ENCODE measurements around the gene FLNB. TPM values are rescaled to one million over a fixed set of nuclear protein-coding genes. Genes with fewer than 3 reads are reported as not detected.

The FLNB gene
- polyA plus RNA-seq, 4 donors, result 137 to 335 (median 205) TPM

- Histone ChIP-seq H3K36me3 (ENCODE audit: control insufficient read depth in 3 of 3, insufficient read depth in 2 of 3, low read depth in 1 of 3, low read length in 3 of 3) (peaks cover 31 to 79% (median 42%) of the 10 kb centered on the region in 3 donors), H3K4me1 (ENCODE audit: control insufficient read depth in 3 of 3, insufficient read depth in 2 of 3, low read depth in 1 of 3, low read length in 2 of 3) (peaks cover 0 to 29% (median 0%) of the 10 kb centered on the region in 3 donors), H3K4me3 (ENCODE audit: low read depth in 1 of 3, low read length in 3 of 3) (no peak overlapping the region), H3K27ac (ENCODE audit: low read depth in 1 of 3, low read length in 2 of 3) (peak overlapping the region in 1 of 3 donors; percentile 60), H3K27me3 (ENCODE audit: control insufficient read depth in 3 of 3, insufficient read depth in 3 of 3, low read length in 3 of 3) (no peaks in the 10 kb centered on the region), H3K9me3 (ENCODE audit: control insufficient read depth in 2 of 2, insufficient read depth in 1 of 2, low read depth in 1 of 2, low read length in 1 of 2) (no peaks in the 10 kb centered on the region)
- 63 to 79% (median 72%) methylated on average over 4 of the region's 4 CpGs for WGBS, 3 donors
- no peak for DNase-seq
- no peak for FAIRE-seq
Observed at GRCh38 chr3:58116985-58117384, 108.8 kb downstream of the FLNB start.

GRCh38 chr3:58117561-58118181 is 109.4 kb downstream of the FLNB start:
- H3K36me3 ChIP-seq (ENCODE audit: control insufficient read depth in 3 of 3, insufficient read depth in 2 of 3, low read depth in 1 of 3, low read length in 3 of 3), result peaks cover 28 to 78% (median 36%) of the 10 kb centered on the region in 3 donors
- FAIRE-seq, result no peak
- no peaks in the 10 kb centered on the region for H3K9me3 ChIP-seq (ENCODE audit: control insufficient read depth in 2 of 2, insufficient read depth in 1 of 2, low read depth in 1 of 2, low read length in 1 of 2)
- no peak for DNase-seq
- no peak overlapping the region for H3K4me3 ChIP-seq (ENCODE audit: low read depth in 1 of 3, low read length in 3 of 3)
- H3K27ac ChIP-seq (ENCODE audit: low read depth in 1 of 3, low read length in 2 of 3), result peak overlapping the region in 1 of 3 donors; percentile 60
- peaks cover 0 to 22% (median 0%) of the 10 kb centered on the region in 3 donors for H3K4me1 ChIP-seq (ENCODE audit: control insufficient read depth in 3 of 3, insufficient read depth in 2 of 3, low read depth in 1 of 3, low read length in 2 of 3)
- WGBS, 3 donors, result 63 to 75% (median 70%) methylated on average over 14 of the region's 14 CpGs
- H3K27me3 ChIP-seq (ENCODE audit: control insufficient read depth in 3 of 3, insufficient read depth in 3 of 3, low read length in 3 of 3), result no peaks in the 10 kb centered on the region

GRCh38 chr3:58119186-58119585 is 111.0 kb downstream of the FLNB start:
- Histone ChIP-seq H3K4me1 (ENCODE audit: control insufficient read depth in 3 of 3, insufficient read depth in 2 of 3, low read depth in 1 of 3, low read length in 2 of 3) (peaks cover 0 to 21% (median 0%) of the 10 kb centered on the region in 3 donors), H3K9me3 (ENCODE audit: control insufficient read depth in 2 of 2, insufficient read depth in 1 of 2, low read depth in 1 of 2, low read length in 1 of 2) (no peaks in the 10 kb centered on the region), H3K4me3 (ENCODE audit: low read depth in 1 of 3, low read length in 3 of 3) (no peak overlapping the region), H3K27me3 (ENCODE audit: control insufficient read depth in 3 of 3, insufficient read depth in 3 of 3, low read length in 3 of 3) (no peaks in the 10 kb centered on the region), H3K27ac (ENCODE audit: low read depth in 1 of 3, low read length in 2 of 3) (no peak overlapping the region), H3K36me3 (ENCODE audit: control insufficient read depth in 3 of 3, insufficient read depth in 2 of 3, low read depth in 1 of 3, low read length in 3 of 3) (peaks cover 29 to 82% (median 46%) of the 10 kb centered on the region in 3 donors)
- WGBS, 3 donors, result 92 to 96% (median 92%) methylated on average over 6 of the region's 6 CpGs
- no peak for FAIRE-seq
- no peak for DNase-seq

GRCh38 chr3:58120075-58120812 is 112.0 kb downstream of the FLNB start:
- H3K4me3 ChIP-seq (ENCODE audit: low read depth in 1 of 3, low read length in 3 of 3), result no peak overlapping the region
- H3K27me3 ChIP-seq (ENCODE audit: control insufficient read depth in 3 of 3, insufficient read depth in 3 of 3, low read length in 3 of 3), result no peaks in the 10 kb centered on the region
- peaks cover 30 to 86% (median 49%) of the 10 kb centered on the region in 3 donors for H3K36me3 ChIP-seq (ENCODE audit: control insufficient read depth in 3 of 3, insufficient read depth in 2 of 3, low read depth in 1 of 3, low read length in 3 of 3)
- peaks cover 0 to 21% (median 0%) of the 10 kb centered on the region in 3 donors for H3K4me1 ChIP-seq (ENCODE audit: control insufficient read depth in 3 of 3, insufficient read depth in 2 of 3, low read depth in 1 of 3, low read length in 2 of 3)
- 51 to 83% (median 74%) methylated on average over 10 of the region's 10 CpGs for WGBS, 3 donors
- FAIRE-seq, result no peak
- no peaks in the 10 kb centered on the region for H3K9me3 ChIP-seq (ENCODE audit: control insufficient read depth in 2 of 2, insufficient read depth in 1 of 2, low read depth in 1 of 2, low read length in 1 of 2)
- no peak overlapping the region for H3K27ac ChIP-seq (ENCODE audit: low read depth in 1 of 3, low read length in 2 of 3)
- no peak for DNase-seq

GRCh38 chr3:58121183-58121582 is 113.0 kb downstream of the FLNB start:
- WGBS, 3 donors, result 92 to 94% (median 93%) methylated on average over 11 of the region's 11 CpGs
- Histone ChIP-seq H3K27me3 (ENCODE audit: control insufficient read depth in 3 of 3, insufficient read depth in 3 of 3, low read length in 3 of 3) (no peaks in the 10 kb centered on the region), H3K4me1 (ENCODE audit: control insufficient read depth in 3 of 3, insufficient read depth in 2 of 3, low read depth in 1 of 3, low read length in 2 of 3) (peaks cover 0 to 17% (median 0%) of the 10 kb centered on the region in 3 donors), H3K9me3 (ENCODE audit: control insufficient read depth in 2 of 2, insufficient read depth in 1 of 2, low read depth in 1 of 2, low read length in 1 of 2) (no peaks in the 10 kb centered on the region), H3K36me3 (ENCODE audit: control insufficient read depth in 3 of 3, insufficient read depth in 2 of 3, low read depth in 1 of 3, low read length in 3 of 3) (peaks cover 32 to 85% (median 53%) of the 10 kb centered on the region in 3 donors), H3K4me3 (ENCODE audit: low read depth in 1 of 3, low read length in 3 of 3) (no peak overlapping the region), H3K27ac (ENCODE audit: low read depth in 1 of 3, low read length in 2 of 3) (peak overlapping the region in 1 of 3 donors; percentile 19)
- DNase-seq (no peak), FAIRE-seq (no peak)

GRCh38 chr3:58122936-58123700 is 114.9 kb downstream of the FLNB start:
- no peaks in the 10 kb centered on the region for H3K4me1 ChIP-seq (ENCODE audit: control insufficient read depth in 3 of 3, insufficient read depth in 2 of 3, low read depth in 1 of 3, low read length in 2 of 3)
- no peaks in the 10 kb centered on the region for H3K9me3 ChIP-seq (ENCODE audit: control insufficient read depth in 2 of 2, insufficient read depth in 1 of 2, low read depth in 1 of 2, low read length in 1 of 2)
- H3K36me3 ChIP-seq (ENCODE audit: control insufficient read depth in 3 of 3, insufficient read depth in 2 of 3, low read depth in 1 of 3, low read length in 3 of 3), result peaks cover 41 to 85% (median 53%) of the 10 kb centered on the region in 3 donors
- WGBS, 3 donors, result 93 to 97% (median 96%) methylated on average over 41 of the region's 41 CpGs
- H3K27ac ChIP-seq (ENCODE audit: low read depth in 1 of 3, low read length in 2 of 3), result no peak overlapping the region
- FAIRE-seq (no peak), DNase-seq (no peak)
- H3K4me3 ChIP-seq (ENCODE audit: low read depth in 1 of 3, low read length in 3 of 3), result no peak overlapping the region
- no peaks in the 10 kb centered on the region for H3K27me3 ChIP-seq (ENCODE audit: control insufficient read depth in 3 of 3, insufficient read depth in 3 of 3, low read length in 3 of 3)

GRCh38 chr3:58124387-58124786 is 116.2 kb downstream of the FLNB start:
- Histone ChIP-seq H3K27me3 (ENCODE audit: control insufficient read depth in 3 of 3, insufficient read depth in 3 of 3, low read length in 3 of 3) (no peaks in the 10 kb centered on the region), H3K4me3 (ENCODE audit: low read depth in 1 of 3, low read length in 3 of 3) (no peak overlapping the region), H3K27ac (ENCODE audit: low read depth in 1 of 3, low read length in 2 of 3) (no peak overlapping the region), H3K4me1 (ENCODE audit: control insufficient read depth in 3 of 3, insufficient read depth in 2 of 3, low read depth in 1 of 3, low read length in 2 of 3) (no peaks in the 10 kb centered on the region), H3K9me3 (ENCODE audit: control insufficient read depth in 2 of 2, insufficient read depth in 1 of 2, low read depth in 1 of 2, low read length in 1 of 2) (no peaks in the 10 kb centered on the region), H3K36me3 (ENCODE audit: control insufficient read depth in 3 of 3, insufficient read depth in 2 of 3, low read depth in 1 of 3, low read length in 3 of 3) (peaks cover 35 to 87% (median 48%) of the 10 kb centered on the region in 3 donors)
- 92 to 96% (median 94%) methylated on average over 8 of the region's 8 CpGs for WGBS, 3 donors
- DNase-seq (no peak), FAIRE-seq (no peak)

- Histone ChIP-seq H3K27me3 (ENCODE audit: control insufficient read depth in 3 of 3, insufficient read depth in 3 of 3, low read length in 3 of 3) (no peaks in the 10 kb centered on the region), H3K4me3 (ENCODE audit: low read depth in 1 of 3, low read length in 3 of 3) (no peak overlapping the region), H3K36me3 (ENCODE audit: control insufficient read depth in 3 of 3, insufficient read depth in 2 of 3, low read depth in 1 of 3, low read length in 3 of 3) (peaks cover 21 to 82% (median 36%) of the 10 kb centered on the region in 3 donors), H3K4me1 (ENCODE audit: control insufficient read depth in 3 of 3, insufficient read depth in 2 of 3, low read depth in 1 of 3, low read length in 2 of 3) (no peaks in the 10 kb centered on the region), H3K9me3 (ENCODE audit: control insufficient read depth in 2 of 2, insufficient read depth in 1 of 2, low read depth in 1 of 2, low read length in 1 of 2) (no peaks in the 10 kb centered on the region), H3K27ac (ENCODE audit: low read depth in 1 of 3, low read length in 2 of 3) (no peak overlapping the region)
- DNase-seq (no peak), FAIRE-seq (no peak)
- 79 to 88% (median 84%) methylated on average over 10 of the region's 10 CpGs for WGBS, 3 donors
Observed at GRCh38 chr3:58129041-58129770, 121.0 kb downstream of the FLNB start.
